ENCODE data around the gene MEMO1. TPM values are rescaled to one million over a fixed set of nuclear protein-coding genes. Genes with fewer than 3 reads are reported as not detected.

MEMO1 gene
- total and polyA plus RNA-seq, 4 donors = 22.4 to 32.9 (median 27.3) TPM

DNA sequence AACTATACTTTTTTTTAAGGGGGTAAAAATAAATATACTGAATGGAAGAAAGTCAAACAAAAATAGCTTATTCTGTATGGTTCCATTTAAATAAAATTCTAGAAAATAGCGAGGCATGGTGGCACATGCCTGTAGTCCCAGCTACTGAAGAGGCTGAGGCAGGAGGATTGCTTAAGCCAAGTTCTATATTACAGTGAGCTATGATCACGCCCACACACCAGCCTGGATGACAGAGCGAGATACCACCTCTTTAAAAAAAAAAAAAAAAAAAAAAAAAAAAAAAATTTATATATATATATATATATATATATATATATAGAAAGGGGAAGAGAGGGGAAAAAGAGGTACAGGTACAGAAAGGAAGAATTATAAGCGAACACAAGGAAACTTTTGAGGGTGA, 77.7 kb downstream of the MEMO1 start:
- H3K4me3 ChIP-seq (ENCODE audit: low read depth in 1 of 3, low read length in 3 of 3) = no peak overlapping the region
- peaks cover 0 to 2% (median 0%) of the 10 kb centered on the region in 4 donors for H3K4me1 ChIP-seq (ENCODE audit: control insufficient read depth in 4 of 4, insufficient read depth in 4 of 4, low read length in 3 of 4)
- no peak overlapping the region for H3K9ac ChIP-seq (ENCODE audit: low read depth in 1 of 2, low read length in 2 of 2)
- TF ChIP-seq NR2F2 (IDR thresholded peaks at IDR 0.05) (no peak), SP1 (IDR thresholded peaks at IDR 0.05) (no peak)
- TF ChIP-seq, protein P1, sequence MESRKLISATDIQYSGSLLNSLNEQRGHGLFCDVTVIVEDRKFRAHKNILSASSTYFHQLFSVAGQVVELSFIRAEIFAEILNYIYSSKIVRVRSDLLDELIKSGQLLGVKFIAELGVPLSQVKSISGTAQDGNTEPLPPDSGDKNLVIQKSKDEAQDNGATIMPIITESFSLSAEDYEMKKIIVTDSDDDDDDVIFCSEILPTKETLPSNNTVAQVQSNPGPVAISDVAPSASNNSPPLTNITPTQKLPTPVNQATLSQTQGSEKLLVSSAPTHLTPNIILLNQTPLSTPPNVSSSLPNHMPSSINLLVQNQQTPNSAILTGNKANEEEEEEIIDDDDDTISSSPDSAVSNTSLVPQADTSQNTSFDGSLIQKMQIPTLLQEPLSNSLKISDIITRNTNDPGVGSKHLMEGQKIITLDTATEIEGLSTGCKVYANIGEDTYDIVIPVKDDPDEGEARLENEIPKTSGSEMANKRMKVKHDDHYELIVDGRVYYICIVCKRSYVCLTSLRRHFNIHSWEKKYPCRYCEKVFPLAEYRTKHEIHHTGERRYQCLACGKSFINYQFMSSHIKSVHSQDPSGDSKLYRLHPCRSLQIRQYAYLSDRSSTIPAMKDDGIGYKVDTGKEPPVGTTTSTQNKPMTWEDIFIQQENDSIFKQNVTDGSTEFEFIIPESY (IDR thresholded peaks at IDR 0.05) = no peak
- no peaks in the 10 kb centered on the region for H3K9me3 ChIP-seq (ENCODE audit: control insufficient read depth in 4 of 4, low read length in 3 of 4)
- 97% methylated on average over 4 of the region's 4 CpGs for WGBS
- H3K27me3 ChIP-seq (ENCODE audit: control insufficient read depth in 4 of 4, insufficient read depth in 4 of 4, low read length in 3 of 4) = no peaks in the 10 kb centered on the region
- peaks cover 0 to 2% (median under 1%) of the 10 kb centered on the region in 4 donors for H3K36me3 ChIP-seq (ENCODE audit: control insufficient read depth in 4 of 4, insufficient read depth in 3 of 4, low read depth in 1 of 4, low read length in 3 of 4)
- H3K27ac ChIP-seq (ENCODE audit: low read depth in 1 of 2, low read length in 2 of 2) = no peak overlapping the region
- DNase-seq (ENCODE audit: low spot score) = no peak

DNA sequence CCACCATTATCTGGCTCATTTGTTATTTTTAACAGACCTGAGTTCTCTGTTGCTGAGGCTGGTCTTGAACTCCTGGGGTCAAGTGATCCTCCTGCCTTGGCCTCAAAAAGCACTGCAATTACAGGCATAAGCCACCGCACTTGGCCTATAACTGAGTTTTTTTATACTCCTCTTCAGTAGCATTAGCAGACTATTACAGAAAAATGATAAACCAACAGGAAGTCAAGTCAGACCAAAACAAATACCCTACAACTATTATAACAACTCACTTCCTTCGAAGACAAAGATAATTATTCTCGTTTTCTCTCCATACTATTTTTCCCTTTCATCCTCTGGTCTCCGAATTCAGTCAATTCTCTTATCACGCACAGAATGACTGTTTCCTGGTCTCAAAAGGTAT, 78.2 kb downstream of the MEMO1 start:
- Histone ChIP-seq H3K36me3 (ENCODE audit: control insufficient read depth in 4 of 4, insufficient read depth in 3 of 4, low read depth in 1 of 4, low read length in 3 of 4) (peaks cover 0 to 2% (median under 1%) of the 10 kb centered on the region in 4 donors), H3K4me3 (ENCODE audit: low read depth in 1 of 3, low read length in 3 of 3) (no peak overlapping the region), H3K4me1 (ENCODE audit: control insufficient read depth in 4 of 4, insufficient read depth in 4 of 4, low read length in 3 of 4) (peaks cover 0 to 2% (median 0%) of the 10 kb centered on the region in 4 donors), H3K27ac (ENCODE audit: low read depth in 1 of 2, low read length in 2 of 2) (no peak overlapping the region), H3K9me3 (ENCODE audit: control insufficient read depth in 4 of 4, low read length in 3 of 4) (no peaks in the 10 kb centered on the region), H3K9ac (ENCODE audit: low read depth in 1 of 2, low read length in 2 of 2) (no peak overlapping the region), H3K27me3 (ENCODE audit: control insufficient read depth in 4 of 4, insufficient read depth in 4 of 4, low read length in 3 of 4) (no peaks in the 10 kb centered on the region)
- TF ChIP-seq RXRA (IDR thresholded peaks at IDR 0.05) (no peak), EGR1 (IDR thresholded peaks at IDR 0.05; ENCODE audit: low read depth in 2 of 2) (no peak), HNF4G (IDR thresholded peaks at IDR 0.05) (no peak), FOXA1 (IDR thresholded peaks at IDR 0.05) (no peak)
- TF ChIP-seq, protein P2, sequence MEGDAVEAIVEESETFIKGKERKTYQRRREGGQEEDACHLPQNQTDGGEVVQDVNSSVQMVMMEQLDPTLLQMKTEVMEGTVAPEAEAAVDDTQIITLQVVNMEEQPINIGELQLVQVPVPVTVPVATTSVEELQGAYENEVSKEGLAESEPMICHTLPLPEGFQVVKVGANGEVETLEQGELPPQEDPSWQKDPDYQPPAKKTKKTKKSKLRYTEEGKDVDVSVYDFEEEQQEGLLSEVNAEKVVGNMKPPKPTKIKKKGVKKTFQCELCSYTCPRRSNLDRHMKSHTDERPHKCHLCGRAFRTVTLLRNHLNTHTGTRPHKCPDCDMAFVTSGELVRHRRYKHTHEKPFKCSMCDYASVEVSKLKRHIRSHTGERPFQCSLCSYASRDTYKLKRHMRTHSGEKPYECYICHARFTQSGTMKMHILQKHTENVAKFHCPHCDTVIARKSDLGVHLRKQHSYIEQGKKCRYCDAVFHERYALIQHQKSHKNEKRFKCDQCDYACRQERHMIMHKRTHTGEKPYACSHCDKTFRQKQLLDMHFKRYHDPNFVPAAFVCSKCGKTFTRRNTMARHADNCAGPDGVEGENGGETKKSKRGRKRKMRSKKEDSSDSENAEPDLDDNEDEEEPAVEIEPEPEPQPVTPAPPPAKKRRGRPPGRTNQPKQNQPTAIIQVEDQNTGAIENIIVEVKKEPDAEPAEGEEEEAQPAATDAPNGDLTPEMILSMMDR (IDR thresholded peaks at IDR 0.05; ENCODE audit: low read depth, low read length, missing input control) = no peak
- 90% methylated on average over 5 of the region's 5 CpGs for WGBS
- DNase-seq (ENCODE audit: low spot score) = no peak

DNA sequence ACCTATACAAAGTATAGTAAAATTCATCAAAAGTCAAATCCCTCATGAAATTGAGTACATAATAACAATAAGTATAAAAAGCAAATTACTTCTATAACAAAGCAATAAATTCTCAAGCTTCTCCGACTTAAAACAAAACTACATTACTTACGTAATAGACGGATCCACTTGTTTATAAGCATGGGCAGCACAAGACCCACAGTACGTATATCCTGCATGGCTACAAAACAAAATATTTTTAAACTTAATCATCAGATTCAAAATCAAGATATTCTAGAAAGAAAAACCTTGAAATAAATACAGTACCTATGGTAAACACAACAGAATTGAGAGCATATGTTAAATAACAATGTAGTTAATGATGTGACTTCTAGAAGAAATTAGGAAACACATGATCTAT, 78.9 kb downstream of the MEMO1 start:
- no peak for DNase-seq (ENCODE audit: low spot score)
- H3K36me3 ChIP-seq (ENCODE audit: control insufficient read depth in 4 of 4, insufficient read depth in 3 of 4, low read depth in 1 of 4, low read length in 3 of 4) = peaks cover 0 to 2% (median 2%) of the 10 kb centered on the region in 4 donors
- WGBS = 98% methylated on average over 4 of the region's 4 CpGs
- H3K4me3 ChIP-seq (ENCODE audit: low read depth in 1 of 3, low read length in 3 of 3) = no peak overlapping the region
- peaks cover 0 to 2% (median 0%) of the 10 kb centered on the region in 4 donors for H3K4me1 ChIP-seq (ENCODE audit: control insufficient read depth in 4 of 4, insufficient read depth in 4 of 4, low read length in 3 of 4)
- no peak overlapping the region for H3K9ac ChIP-seq (ENCODE audit: low read depth in 1 of 2, low read length in 2 of 2)
- no peaks in the 10 kb centered on the region for H3K9me3 ChIP-seq (ENCODE audit: control insufficient read depth in 4 of 4, low read length in 3 of 4)
- H3K27ac ChIP-seq (ENCODE audit: low read depth in 1 of 2, low read length in 2 of 2) = no peak overlapping the region
- H3K27me3 ChIP-seq (ENCODE audit: control insufficient read depth in 4 of 4, insufficient read depth in 4 of 4, low read length in 3 of 4) = no peaks in the 10 kb centered on the region
- TF ChIP-seq HNF4G (IDR thresholded peaks at IDR 0.05) = no peak
- no peak for TF ChIP-seq JUND (IDR thresholded peaks at IDR 0.05)
- TF ChIP-seq SP1 (IDR thresholded peaks at IDR 0.05) = no peak
- TF ChIP-seq TAF1 (conservative IDR thresholded peaks at IDR 0.05) = no peak
- no peak for TF ChIP-seq EGR1 (IDR thresholded peaks at IDR 0.05; ENCODE audit: low read depth in 2 of 2)
- no peak for TF ChIP-seq YY1 (IDR thresholded peaks at IDR 0.05)
- TF ChIP-seq, protein P3, sequence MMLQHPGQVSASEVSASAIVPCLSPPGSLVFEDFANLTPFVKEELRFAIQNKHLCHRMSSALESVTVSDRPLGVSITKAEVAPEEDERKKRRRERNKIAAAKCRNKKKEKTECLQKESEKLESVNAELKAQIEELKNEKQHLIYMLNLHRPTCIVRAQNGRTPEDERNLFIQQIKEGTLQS (IDR thresholded peaks at IDR 0.05) = no peak
- TF ChIP-seq, protein P2 (IDR thresholded peaks at IDR 0.05; ENCODE audit: low read depth, low read length, missing input control) = no peak
- TF ChIP-seq, protein P1 (IDR thresholded peaks at IDR 0.05) = no peak
- TF ChIP-seq HNF4A (conservative IDR thresholded peaks at IDR 0.05) = no peak
- TF ChIP-seq RAD21 (IDR thresholded peaks at IDR 0.05) = no peak
- TF ChIP-seq NR2F2 (IDR thresholded peaks at IDR 0.05) = no peak
- no peak for TF ChIP-seq FOXA2 (IDR thresholded peaks at IDR 0.05)
- no peak for TF ChIP-seq GABPA (IDR thresholded peaks at IDR 0.05 in 1 of 2, conservative IDR thresholded peaks at IDR 0.05 in 1 of 2)
- TF ChIP-seq, protein P4, sequence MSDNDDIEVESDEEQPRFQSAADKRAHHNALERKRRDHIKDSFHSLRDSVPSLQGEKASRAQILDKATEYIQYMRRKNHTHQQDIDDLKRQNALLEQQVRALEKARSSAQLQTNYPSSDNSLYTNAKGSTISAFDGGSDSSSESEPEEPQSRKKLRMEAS (IDR thresholded peaks at IDR 0.05) = no peak

Data from liver (tissue), 9 donors.